ENCODE measurements around the gene ALG5. TPM values are rescaled to one million over a fixed set of nuclear protein-coding genes. Genes with fewer than 3 reads are reported as not detected.

ALG5 gene
- total and polyA plus RNA-seq, 2 experiments from 2014 or later = 66.2 to 99.4 TPM

DNA sequence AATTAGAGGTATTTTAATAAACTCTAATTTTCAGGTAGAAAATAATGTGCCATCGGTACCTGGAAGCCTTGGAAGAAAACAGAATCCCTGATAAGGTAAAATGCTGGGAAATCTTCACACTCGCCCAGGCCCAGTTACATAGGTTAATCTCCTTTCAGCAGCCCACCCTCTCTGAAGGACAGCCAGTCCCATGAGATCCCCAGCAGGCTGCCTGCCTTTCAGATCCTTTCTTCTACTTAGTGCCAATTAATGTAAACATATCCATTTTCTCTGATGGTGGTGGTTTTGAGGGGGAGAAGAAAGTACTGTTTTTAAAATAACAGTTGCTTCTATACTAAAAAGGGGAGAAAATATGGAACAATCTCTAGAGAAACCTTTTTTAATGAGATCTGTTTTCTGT lies 91.3 kb downstream of the ALG5 start:
- 69% methylated on average over 2 of the region's 2 CpGs for WGBS (ENCODE audit: low lambda C conversion rate, missing lambda C conversion rate)
- Histone ChIP-seq H2AFZ (no peak overlapping the region), H3K36me3 (replicated peaks; ENCODE audit: insufficient read depth, low read depth) (no peaks in the 10 kb centered on the region), H4K20me1 (ENCODE audit: insufficient read depth, poor library complexity, severe bottlenecking) (no peaks in the 10 kb centered on the region), H3K9me2 (replicated peaks; ENCODE audit: insufficient read depth) (no peaks in the 10 kb centered on the region), H3K27ac (no peak overlapping the region), H3K4me2 (no peak overlapping the region), H3K4me1 (ENCODE audit: insufficient read depth) (no peaks in the 10 kb centered on the region), H3K27me3 (no peaks in the 10 kb centered on the region), H3K9me3 (ENCODE audit: low read depth) (no peaks in the 10 kb centered on the region), H3K79me2 (peaks cover 17% of the 10 kb centered on the region), H3K4me3 (no peak overlapping the region)
- no peak for DNase-seq (ENCODE audit: low spot score)
- TF ChIP-seq EZH2 (IDR thresholded peaks at IDR 0.05; ENCODE audit: borderline replicate concordance) = no peak
- TF ChIP-seq, protein P1, sequence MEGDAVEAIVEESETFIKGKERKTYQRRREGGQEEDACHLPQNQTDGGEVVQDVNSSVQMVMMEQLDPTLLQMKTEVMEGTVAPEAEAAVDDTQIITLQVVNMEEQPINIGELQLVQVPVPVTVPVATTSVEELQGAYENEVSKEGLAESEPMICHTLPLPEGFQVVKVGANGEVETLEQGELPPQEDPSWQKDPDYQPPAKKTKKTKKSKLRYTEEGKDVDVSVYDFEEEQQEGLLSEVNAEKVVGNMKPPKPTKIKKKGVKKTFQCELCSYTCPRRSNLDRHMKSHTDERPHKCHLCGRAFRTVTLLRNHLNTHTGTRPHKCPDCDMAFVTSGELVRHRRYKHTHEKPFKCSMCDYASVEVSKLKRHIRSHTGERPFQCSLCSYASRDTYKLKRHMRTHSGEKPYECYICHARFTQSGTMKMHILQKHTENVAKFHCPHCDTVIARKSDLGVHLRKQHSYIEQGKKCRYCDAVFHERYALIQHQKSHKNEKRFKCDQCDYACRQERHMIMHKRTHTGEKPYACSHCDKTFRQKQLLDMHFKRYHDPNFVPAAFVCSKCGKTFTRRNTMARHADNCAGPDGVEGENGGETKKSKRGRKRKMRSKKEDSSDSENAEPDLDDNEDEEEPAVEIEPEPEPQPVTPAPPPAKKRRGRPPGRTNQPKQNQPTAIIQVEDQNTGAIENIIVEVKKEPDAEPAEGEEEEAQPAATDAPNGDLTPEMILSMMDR (IDR thresholded peaks at IDR 0.05; ENCODE audit: poor library complexity) = no peak
- TF ChIP-seq EZH2phosphoT487 (IDR thresholded peaks at IDR 0.05; ENCODE audit: low read depth, severe bottlenecking, unreplicated experiment) = no peak

DNA sequence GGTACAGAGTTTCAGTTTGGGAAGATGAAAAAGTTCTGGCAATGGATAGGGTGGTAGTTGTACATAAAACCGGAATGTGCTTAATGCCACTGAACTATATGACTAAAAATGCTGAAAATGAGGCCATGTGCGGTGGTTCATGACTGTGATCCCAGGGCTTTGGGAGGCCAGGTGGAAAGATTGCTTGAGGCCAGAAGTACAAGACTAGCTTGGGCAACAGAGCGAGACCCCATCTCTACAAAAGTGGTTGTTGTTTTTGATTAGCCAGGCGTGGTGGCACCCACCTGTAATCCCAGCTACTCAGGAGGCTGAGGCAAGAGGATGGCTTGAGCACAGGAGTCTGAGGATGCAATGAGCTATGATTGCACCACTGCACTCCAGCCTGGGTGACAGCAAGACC lies 91.9 kb downstream of the ALG5 start:
- no peaks in the 10 kb centered on the region for H3K9me3 ChIP-seq (ENCODE audit: low read depth)
- DNase-seq (ENCODE audit: low spot score) = no peak
- WGBS (ENCODE audit: low lambda C conversion rate, missing lambda C conversion rate) = 98% methylated on average over 4 of the region's 4 CpGs
- no peak for TF ChIP-seq EZH2phosphoT487 (IDR thresholded peaks at IDR 0.05; ENCODE audit: low read depth, severe bottlenecking, unreplicated experiment)
- no peak for TF ChIP-seq EZH2 (IDR thresholded peaks at IDR 0.05; ENCODE audit: borderline replicate concordance)
- H3K79me2 ChIP-seq = peaks cover 17% of the 10 kb centered on the region
- no peak overlapping the region for H2AFZ ChIP-seq
- no peaks in the 10 kb centered on the region for H3K36me3 ChIP-seq (replicated peaks; ENCODE audit: insufficient read depth, low read depth)
- no peak overlapping the region for H3K4me2 ChIP-seq
- no peaks in the 10 kb centered on the region for H4K20me1 ChIP-seq (ENCODE audit: insufficient read depth, poor library complexity, severe bottlenecking)
- H3K27ac ChIP-seq = no peak overlapping the region
- H3K4me1 ChIP-seq (ENCODE audit: insufficient read depth) = no peaks in the 10 kb centered on the region
- H3K4me3 ChIP-seq = no peak overlapping the region
- H3K27me3 ChIP-seq = no peaks in the 10 kb centered on the region
- no peaks in the 10 kb centered on the region for H3K9me2 ChIP-seq (replicated peaks; ENCODE audit: insufficient read depth)

DNA sequence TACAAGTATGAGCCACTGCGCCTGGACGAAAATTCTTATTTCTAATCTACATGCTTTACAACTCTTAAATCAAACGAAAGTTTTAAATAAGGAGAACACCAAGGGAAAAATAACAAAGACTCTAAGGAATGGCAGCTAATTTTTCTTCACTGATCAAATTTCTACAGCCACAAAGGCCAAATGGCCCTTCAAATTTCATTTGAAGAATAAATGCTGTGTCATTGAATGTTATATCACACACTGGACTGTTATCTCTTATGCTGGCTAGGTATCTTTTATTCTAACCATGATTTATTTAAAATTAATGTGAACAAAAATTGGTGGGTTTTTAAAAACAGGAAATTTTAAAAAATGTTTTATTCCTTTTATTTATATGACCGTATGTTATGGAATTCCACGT lies 93.2 kb downstream of the ALG5 start:
- Histone ChIP-seq H3K4me3 (no peak overlapping the region), H2AFZ (no peak overlapping the region), H3K4me2 (no peak overlapping the region), H3K9me3 (ENCODE audit: low read depth) (no peaks in the 10 kb centered on the region), H3K36me3 (replicated peaks; ENCODE audit: insufficient read depth, low read depth) (no peaks in the 10 kb centered on the region), H4K20me1 (ENCODE audit: insufficient read depth, poor library complexity, severe bottlenecking) (no peaks in the 10 kb centered on the region), H3K27me3 (no peaks in the 10 kb centered on the region), H3K79me2 (peaks cover 8% of the 10 kb centered on the region), H3K27ac (no peak overlapping the region), H3K4me1 (ENCODE audit: insufficient read depth) (no peaks in the 10 kb centered on the region), H3K9me2 (replicated peaks; ENCODE audit: insufficient read depth) (no peaks in the 10 kb centered on the region)
- TF ChIP-seq EZH2 (IDR thresholded peaks at IDR 0.05; ENCODE audit: borderline replicate concordance) (no peak), EZH2phosphoT487 (IDR thresholded peaks at IDR 0.05; ENCODE audit: low read depth, severe bottlenecking, unreplicated experiment) (no peak)
- TF ChIP-seq, protein P1 (IDR thresholded peaks at IDR 0.05; ENCODE audit: poor library complexity) = no peak
- 90% methylated on average over 5 of the region's 5 CpGs for WGBS (ENCODE audit: low lambda C conversion rate, missing lambda C conversion rate)
- DNase-seq (ENCODE audit: low spot score) = no peak

DNA sequence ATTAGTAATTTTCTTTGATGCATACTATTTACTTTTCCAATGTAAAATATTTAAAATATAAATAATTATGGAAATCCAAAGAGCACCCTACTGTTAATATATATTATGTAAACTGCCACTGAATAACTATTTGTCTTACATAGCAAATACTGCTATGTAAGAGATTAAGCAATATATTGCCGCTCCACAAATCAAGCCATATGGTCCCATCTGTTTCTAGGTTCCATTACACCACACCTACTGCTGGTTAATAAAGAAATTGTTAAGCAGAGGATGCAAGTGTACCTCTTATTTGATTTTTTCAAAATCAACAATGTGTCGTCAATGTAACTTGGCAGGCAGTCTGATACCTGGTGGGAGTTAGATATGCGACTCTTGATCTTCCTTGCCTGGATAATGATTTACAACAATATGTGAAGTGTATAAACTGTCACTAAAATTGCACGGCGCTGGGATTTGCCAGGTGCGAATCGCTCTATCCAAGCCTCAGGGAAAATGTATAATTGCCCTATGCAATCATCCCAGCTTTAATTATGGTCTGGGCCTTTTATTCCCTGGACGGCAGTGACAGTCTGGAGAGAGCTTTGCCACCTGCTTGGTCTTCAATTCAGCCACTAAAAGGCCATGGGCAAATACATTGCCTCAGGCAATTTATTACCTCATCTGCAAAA lies 95.1 kb downstream of the ALG5 start:
- H3K79me2 ChIP-seq = peaks cover 3% of the 10 kb centered on the region
- 72% methylated on average over 8 of the region's 8 CpGs for WGBS (ENCODE audit: low lambda C conversion rate, missing lambda C conversion rate)
- DNase-seq (ENCODE audit: low spot score) = no peak
- H3K9me3 ChIP-seq (ENCODE audit: low read depth) = no peaks in the 10 kb centered on the region
- no peaks in the 10 kb centered on the region for H3K4me1 ChIP-seq (ENCODE audit: insufficient read depth)
- H4K20me1 ChIP-seq (ENCODE audit: insufficient read depth, poor library complexity, severe bottlenecking) = no peaks in the 10 kb centered on the region
- H2AFZ ChIP-seq = no peak overlapping the region
- no peaks in the 10 kb centered on the region for H3K27me3 ChIP-seq
- no peak for TF ChIP-seq EZH2 (IDR thresholded peaks at IDR 0.05; ENCODE audit: borderline replicate concordance)
- H3K4me2 ChIP-seq = no peak overlapping the region
- no peaks in the 10 kb centered on the region for H3K9me2 ChIP-seq (replicated peaks; ENCODE audit: insufficient read depth)
- H3K27ac ChIP-seq = no peak overlapping the region
- no peak overlapping the region for H3K4me3 ChIP-seq
- H3K36me3 ChIP-seq (replicated peaks; ENCODE audit: insufficient read depth, low read depth) = no peaks in the 10 kb centered on the region

Other genes with a start within 250 kb of the ALG5 start
- 2.7 and 2.9 TPM in 2 replicates for gene RFXAP, start 180.1 kb downstream of the ALG5 start, total RNA-seq
- 3.1 and 5.8 TPM in 2 replicates for gene RFXAP, start 180.1 kb downstream of the ALG5 start, polyA plus RNA-seq
- gene SMAD9, start 79.1 kb downstream of the ALG5 start, total RNA-seq = 5.8 and 6.6 TPM in 2 replicates
- 3.2 and 4.1 TPM in 2 replicates for gene SMAD9, start 79.1 kb downstream of the ALG5 start, polyA plus RNA-seq
- 31.8 and 35.6 TPM in 2 replicates for gene EXOSC8, start 1.4 kb upstream of the ALG5 start, total RNA-seq
- gene EXOSC8, start 1.4 kb upstream of the ALG5 start, polyA plus RNA-seq = 61.1 and 61.3 TPM in 2 replicates
- 49.8 and 58.3 TPM in 2 replicates for gene SUPT20H, start 60.3 kb upstream of the ALG5 start, total RNA-seq
- gene SUPT20H, start 60.3 kb upstream of the ALG5 start, polyA plus RNA-seq = 45.4 and 47.5 TPM in 2 replicates
- not detected in 2 replicates for gene CSNK1A1L, start 106.3 kb upstream of the ALG5 start, total RNA-seq
- not detected in 2 replicates for gene CSNK1A1L, start 106.3 kb upstream of the ALG5 start, polyA plus RNA-seq